ENCODE measurements around the gene DCLK2.
A peak's percentile ranks its signal among the peaks of the same experiment; 100 is the strongest.

DCLK2 gene

DNA sequence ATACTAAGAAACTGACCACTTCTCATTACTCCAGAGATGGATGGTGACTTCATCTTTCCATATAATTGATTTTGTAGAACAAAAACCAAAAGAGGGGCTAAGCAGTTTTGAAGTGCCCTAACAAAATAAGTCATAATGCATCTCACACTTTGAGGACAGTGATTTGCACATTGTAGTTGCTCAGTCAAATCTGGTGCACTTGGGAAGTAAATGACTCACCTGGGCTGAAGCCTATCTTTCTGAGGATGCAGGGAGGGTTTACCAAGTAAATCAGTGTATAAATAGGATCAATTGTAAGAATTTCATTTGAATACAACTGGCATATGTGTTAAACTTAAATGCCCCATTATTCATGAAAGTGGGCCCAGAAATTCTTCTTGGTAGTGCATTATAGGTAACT, 134.2 kb downstream of the DCLK2 start:
- DNase-seq = no peak

DNA sequence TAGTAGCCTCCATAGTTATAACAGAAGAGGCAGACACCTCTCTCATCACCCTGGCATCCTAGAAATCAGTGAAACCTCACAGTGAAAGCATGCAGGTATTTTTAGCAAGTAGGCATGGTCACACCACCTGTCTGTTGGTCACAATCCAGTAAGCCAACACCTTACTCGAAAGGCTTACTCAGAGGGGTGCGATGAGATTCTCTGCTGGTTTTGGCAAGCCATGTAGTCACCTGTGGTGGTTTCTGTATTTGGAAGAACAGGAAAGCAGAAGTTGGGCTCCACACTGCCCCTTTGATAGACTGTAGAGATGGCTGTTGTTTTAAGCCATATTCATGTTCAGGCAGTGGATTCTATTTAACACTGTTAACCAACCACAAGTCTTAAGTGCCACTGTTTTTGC, 134.7 kb downstream of the DCLK2 start:
- DNase-seq = no peak

- no peak for DNase-seq
Observed at GRCh38 chr4:150215601-150216000, 137.4 kb downstream of the DCLK2 start.

GRCh38 chr4:150216726-150217125, 138.5 kb downstream of the DCLK2 start:
- DNase-seq = no peak

DNA sequence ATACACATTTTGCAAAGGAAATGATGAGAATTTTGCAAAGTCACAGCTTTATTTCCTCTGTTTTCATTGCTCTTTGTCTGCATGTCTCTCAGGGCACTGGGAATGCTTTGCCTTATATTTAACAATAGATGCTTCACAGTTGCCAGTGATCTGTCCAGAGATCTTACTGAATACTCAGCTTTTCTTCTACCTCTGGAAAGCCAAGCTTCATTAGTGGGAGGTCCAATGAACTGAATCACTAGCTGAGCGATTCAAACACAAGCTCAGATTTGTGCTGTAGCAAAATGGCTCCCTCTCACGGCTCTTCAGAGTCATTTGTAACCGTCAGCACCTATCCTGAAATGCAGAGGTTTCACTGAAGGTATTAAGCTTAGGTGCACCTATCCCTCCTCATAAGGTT, 138.9 kb downstream of the DCLK2 start:
- peak; percentile 43 for DNase-seq

DNA sequence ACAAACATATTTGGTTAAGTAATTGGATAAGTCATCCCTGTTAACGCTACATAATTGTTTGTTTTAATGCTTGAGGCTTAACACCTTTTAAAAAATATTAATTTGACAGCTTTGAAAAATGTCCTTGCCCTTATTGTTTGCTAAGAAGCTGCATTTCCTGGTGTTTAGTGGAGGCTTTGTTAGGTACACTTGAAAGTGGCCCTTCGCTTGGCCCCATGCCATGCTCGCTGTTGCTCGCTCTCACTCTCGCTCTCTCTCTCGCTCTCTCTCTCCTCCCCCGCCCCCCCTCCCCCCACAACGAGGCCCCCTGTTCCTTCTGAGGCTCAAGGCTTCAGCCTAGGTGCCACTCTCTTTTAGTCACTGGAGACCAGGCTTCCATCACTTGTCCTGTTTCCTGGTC, 139.6 kb downstream of the DCLK2 start:
- peak; percentile 74 for DNase-seq

DNA sequence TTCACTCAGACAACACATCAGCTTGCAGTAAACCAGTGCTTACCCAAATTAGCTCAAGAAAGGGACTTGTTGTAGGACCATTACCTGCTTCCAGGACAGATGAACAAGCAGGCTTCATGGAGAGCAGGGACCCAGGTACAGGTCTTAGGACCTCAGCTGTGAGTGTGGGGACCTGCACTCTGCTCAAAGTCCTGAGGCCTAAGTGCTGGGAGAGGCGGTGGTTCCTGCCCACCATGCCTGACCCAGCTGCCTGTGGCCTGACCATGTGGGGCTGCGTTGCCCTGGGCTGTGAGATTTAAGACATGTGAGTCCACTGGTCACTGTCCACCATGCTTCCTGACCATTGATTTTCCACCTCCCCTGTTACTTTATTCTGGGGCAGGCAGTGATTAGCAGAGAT, 140.2 kb downstream of the DCLK2 start:
- DNase-seq = no peak

DNA sequence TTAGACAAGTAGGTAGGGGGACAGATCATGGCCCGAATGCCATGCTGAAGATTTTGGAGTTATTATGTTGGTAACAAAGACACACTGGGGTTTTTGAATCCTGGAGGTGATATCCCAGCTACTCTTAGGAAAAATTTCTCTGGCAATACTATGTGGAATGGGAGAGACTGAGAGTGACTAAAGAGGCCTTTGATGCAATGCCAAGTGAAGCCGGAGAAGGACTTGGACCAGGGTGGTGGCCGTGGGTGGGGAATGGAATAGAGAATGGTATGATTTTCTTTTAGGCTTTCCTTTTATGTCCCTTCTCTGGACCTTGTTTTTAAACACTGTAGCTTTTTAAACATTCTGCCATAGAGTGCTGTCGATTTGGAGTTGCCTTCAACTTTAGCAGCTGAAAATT, 141.6 kb downstream of the DCLK2 start:
- no peak for DNase-seq

- DNase-seq = no peak
Observed at GRCh38 chr4:150224896-150225591, 146.8 kb downstream of the DCLK2 start.

GRCh38 chr4:150229520-150229919, 151.3 kb downstream of the DCLK2 start:
- no peak for DNase-seq

GRCh38 chr4:150230561-150230960, 152.3 kb downstream of the DCLK2 start:
- no peak for DNase-seq

DNA sequence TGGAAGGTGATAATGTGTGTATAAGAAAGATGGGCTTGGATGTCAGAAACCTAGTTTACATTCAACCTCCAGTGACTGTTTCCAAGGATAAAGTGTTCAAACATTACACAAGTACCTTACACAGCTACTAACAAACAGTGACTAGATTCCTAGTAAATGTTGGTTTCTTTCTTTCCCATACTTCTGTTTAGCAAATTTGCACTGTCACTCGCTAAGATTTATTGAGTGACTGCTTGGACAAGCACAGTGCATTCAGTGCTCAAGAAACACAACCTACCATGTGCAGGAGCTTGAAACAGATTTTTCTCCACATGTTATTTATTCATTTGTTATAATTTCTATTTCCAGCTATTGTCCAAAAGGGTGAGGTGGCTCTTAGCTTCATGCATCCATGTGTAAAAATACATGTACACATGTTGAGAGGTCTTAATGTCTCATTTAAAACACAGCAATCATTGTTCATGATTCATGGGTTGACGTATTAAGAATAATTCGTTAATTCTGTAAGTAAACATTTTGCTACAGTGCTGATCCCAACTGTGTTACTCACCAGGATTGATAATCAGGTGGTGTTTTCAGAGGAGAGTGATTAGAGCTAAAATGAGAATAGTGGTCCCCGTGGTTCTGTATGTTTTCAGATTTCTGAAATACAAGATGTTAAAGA, 153.0 kb downstream of the DCLK2 start:
- DNase-seq = no peak

- DNase-seq = no peak
Observed at GRCh38 chr4:150232029-150232428, 153.8 kb downstream of the DCLK2 start.

- DNase-seq = no peak
Observed at GRCh38 chr4:150234246-150234645, 156.0 kb downstream of the DCLK2 start.

GRCh38 chr4:150235317-150235716, 157.1 kb downstream of the DCLK2 start:
- no peak for DNase-seq

DNA sequence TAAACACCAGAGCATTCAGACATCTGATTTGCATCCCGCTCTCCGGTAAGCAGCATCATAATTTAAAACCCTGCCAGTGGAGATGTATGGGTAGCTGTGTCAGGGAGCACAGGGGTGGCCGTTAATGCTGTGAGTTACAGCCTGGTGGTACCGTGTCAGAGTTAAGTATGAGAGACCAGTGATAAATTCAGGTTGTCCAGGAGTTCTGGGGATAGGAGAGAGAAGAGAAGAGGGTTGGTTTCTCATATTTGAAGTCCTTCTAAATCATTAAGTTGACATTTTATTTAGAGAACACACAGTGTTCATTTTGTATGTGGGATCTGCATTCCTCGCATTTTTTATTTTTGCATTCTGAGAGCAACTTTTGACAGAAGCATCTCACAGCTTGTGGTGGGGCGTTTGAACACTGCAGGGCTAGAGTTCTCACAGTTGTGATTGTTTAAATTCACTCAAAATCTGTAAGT, 157.6 kb downstream of the DCLK2 start:
- DNase-seq = no peak

- no peak for DNase-seq
Observed at GRCh38 chr4:150236626-150237025, 158.4 kb downstream of the DCLK2 start.

DNA sequence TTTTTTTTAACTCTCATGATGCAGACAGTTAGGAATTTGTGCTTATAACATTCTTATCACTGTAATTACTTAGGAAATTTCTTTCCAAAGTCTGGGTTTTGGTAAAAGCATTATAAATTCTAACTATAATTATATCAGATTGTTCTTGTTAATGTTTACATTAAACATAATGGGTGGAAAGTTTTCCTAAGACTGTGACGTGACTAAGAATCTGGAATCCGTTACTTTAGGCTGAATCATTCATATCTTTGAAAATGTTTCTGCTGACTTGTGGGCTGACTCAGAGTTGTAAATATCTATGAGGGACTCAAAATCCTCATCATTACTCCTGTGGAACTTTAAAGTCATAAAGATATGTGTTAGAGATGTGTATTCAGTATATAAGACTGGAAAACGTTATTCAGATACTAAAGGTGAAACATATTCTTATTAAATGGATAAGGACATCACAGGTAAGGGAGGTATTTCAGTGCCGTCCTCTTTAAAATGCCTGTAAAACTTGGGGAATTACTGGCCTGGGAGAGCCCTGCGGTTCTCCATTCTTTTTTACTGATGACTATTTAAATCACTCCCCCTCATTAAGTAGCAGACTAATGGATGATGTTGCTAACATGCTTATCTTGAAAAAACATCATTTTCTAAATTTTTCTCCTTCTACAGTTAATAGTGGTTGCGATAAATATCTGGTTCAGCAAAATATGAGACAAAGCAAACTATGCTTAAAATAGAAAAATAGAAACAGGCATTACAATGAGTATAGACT, 159.0 kb downstream of the DCLK2 start:
- DNase-seq = no peak

- DNase-seq = no peak
Observed at GRCh38 chr4:150238591-150238990, 160.3 kb downstream of the DCLK2 start.

DNA sequence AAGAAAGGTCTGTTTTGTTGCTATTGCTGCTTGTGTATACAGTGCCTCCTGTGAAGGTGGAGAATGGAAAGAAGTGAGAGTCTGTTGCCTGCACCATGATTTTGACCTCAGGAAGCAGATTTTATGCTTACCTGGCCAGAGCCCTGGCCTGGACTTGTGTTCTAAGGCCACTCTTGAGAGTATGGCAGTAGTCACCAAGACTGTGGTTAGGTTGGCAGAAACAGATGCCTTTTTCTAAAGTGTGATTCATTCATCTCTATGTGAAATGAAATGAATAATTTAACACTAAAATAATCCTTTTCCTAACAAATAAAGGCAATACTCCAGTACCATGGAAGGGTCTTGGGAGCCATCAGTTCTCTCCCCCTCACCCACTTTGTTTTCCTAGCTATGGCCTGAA, 161.8 kb downstream of the DCLK2 start:
- DNase-seq = no peak

DNA sequence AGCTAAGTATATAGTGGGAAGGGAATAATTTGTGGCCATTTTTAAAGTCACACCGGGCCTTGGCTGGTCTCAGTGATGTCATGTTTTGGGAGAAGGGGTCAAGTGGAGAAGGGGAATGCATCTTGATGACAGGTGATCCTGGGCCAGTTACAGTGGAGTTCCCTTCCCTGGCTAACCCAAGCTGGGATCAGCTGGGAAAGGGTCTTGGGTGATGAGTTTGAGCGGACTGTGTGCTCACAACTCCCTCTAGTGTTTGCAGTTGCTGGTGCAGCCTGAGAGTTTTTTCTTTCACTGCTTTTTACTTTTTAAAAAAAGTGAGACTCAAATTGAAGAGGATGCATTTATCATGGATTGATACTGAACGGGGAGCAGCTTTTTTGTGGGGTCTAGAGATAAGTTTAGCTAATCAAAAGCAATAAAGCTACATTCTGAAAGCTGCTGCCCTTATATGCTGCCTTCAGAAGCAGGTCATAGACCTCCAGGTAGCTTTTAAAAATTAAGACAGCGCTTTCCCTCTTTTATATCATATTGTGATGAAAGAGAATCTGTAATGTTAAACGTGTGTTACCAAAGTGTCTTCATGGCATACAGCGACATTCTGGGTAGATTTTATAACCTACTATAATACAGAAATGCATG, 164.7 kb downstream of the DCLK2 start:
- peak; percentile 17 for DNase-seq

GRCh38 chr4:150243932-150244331, 165.7 kb downstream of the DCLK2 start:
- DNase-seq = no peak

DNA sequence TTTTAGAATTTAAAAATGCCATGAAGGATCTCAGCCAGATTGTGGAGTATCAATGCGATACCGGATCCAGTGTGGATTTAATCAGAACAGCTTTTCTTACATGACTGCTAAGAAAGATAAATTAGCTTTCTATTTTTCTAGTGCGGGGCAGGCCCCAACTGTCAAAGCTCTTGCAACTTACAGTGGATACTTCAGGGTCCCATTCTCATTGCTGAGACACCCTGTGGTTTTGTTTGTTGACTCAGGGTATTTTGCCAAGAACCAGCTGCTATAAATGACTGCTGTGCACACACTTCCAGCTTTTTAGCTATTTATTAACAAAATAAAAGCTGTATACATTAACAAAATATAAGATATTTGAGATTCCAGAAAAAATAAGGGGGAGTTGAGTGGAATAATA, 166.4 kb downstream of the DCLK2 start:
- DNase-seq = peak; percentile 12

DNA sequence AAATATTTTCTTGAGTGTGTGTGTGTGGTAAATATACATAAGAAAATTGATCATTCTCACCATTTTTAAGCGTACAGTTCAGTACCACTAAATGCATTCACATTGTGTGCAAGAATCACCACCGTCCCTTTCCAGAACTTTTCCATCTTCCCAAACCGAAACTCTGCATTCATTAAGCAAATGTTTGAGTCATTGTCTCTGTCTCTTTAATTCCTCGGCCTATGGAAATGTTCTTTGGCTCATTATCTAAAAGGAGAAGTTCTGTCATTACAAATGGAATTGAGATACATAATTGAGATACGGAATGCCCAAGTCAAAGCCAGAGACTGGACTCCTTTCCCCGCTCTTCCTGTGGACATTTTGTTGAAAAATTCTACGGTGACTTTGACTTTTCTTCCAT, 168.9 kb downstream of the DCLK2 start:
- no peak for DNase-seq
